NK-92 treated with Interleukin-12 subunit alpha and Interleukin-12 subunit beta, amount 100 ng/mL, for 24 hours (cell line): ENCODE results near the gene SP3.

ENCODE experiments used
- DNase-seq: peaks from one replicate; lab custom pipeline; 2025; lab: John Stamatoyannopoulos, UW

SP3 gene

GRCh38 chr2:173965372-173966025 is at the start of gene SP3:
Gene SP3, minus strand, starts transcription at chr2:173965373. Its CDS starts 202 bp downstream, at chr2:173965171.
- DNase-seq, result peak; percentile 94

- no peak for DNase-seq
Observed at GRCh38 chr2:174014699-174015070, 49.5 kb upstream of the SP3 start.

GRCh38 chr2:174014011-174014698 is 49.0 kb upstream of the SP3 start:
- DNase-seq, result no peak

GRCh38 chr2:174013315-174013751 is 48.2 kb upstream of the SP3 start:
- no peak for DNase-seq

DNA sequence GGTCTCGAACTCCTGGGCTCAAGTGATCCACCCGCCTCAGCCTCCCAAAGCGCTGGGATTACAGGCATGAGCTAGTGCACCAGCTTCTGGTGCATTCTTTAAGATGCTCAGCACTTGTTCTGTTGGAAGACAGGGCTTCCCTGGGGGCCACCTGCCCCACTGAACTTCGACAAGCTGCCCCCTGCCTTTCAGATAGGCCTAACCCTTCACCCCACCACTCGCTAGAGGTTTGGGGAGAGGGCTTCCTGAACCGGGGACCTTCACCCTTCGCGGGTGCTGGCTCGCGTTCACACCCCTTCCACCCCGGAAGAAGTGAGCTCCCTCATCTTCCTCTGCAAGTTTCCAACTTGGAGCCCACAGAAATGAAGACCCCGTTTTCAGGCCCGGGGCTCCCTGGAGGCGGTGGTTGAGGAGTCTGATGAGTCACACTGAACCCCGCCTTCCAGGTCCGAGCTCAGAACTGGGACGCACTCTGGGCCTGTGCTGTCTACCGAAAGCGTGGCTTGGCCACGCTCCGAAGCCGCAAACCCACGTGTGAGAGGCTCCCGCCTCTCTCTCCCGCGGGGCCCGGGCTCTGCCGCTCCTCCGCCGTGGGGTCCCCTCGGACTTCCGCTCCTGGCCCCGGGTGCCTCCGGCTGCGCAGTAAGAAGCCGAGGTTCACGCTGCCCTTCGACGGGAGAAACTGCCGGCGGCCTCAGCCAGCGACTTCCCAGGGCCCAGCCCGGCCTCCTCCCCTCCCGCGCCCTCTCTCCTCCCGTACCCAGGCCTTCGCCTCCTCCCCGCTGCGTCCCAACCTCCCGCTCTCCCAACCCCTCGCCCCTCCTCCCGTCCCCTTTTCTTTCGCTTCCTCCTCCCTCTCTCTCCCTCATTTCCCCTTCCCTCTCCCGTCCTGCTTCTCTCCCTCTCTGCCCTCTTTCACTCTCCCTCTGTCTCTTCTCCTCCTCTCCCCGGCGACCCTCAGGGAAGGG is 47.5 kb upstream of the SP3 start:
- DNase-seq, result no peak

GRCh38 chr2:174011796-174012195 is 46.6 kb upstream of the SP3 start:
- no peak for DNase-seq

DNA sequence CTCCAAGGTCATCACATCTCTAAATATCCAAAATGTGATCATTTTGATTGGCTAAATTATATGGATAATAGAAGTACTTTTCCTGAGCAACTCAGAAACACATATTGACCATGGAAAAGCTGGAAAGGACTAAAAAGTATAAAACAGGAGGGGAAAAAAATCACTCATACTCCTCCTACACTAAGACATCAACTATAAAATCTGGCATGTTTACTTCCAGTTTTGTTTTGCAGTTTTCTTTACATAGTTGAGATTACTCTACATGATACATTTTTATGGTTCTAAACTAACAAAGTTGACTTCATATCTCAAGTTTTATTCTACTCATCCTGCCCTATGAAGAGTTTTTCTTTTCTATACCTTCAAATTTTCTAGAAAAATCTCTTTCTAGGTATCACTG is 46.0 kb upstream of the SP3 start:
- DNase-seq, result no peak

DNA sequence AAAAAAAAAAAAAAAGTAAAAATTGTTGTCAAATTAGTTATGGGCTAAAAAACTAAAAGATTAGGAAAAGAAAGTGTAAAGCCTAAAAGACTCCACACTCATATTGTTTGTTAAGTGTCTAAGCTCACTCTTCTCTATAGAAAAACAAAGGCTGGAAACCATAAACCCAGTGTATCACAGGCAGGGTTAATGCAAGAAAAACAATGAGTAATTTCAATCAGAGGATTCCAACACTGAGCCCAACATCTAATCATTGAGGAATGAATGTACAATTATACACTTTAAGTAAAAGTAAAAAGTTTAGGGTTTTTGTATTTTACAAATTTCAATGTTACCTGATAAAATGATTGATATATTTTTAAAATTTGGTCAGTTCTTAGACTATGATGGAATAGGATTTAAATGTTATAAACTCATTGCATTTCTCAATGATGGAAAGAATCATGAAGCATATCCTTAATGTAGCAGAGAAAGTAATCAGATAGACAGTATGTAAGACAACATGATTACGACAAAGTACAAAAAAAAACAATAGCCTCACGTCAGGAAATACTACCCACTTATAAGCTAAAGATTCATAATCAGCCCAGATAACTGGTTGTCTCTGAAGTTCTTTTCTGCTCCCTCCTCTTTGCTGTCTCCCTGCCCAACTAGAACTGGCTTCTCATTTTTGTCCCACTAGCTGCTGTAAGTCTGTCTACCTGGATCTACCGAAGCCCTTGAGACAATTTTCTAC is 44.5 kb upstream of the SP3 start:
- DNase-seq, result no peak

DNA sequence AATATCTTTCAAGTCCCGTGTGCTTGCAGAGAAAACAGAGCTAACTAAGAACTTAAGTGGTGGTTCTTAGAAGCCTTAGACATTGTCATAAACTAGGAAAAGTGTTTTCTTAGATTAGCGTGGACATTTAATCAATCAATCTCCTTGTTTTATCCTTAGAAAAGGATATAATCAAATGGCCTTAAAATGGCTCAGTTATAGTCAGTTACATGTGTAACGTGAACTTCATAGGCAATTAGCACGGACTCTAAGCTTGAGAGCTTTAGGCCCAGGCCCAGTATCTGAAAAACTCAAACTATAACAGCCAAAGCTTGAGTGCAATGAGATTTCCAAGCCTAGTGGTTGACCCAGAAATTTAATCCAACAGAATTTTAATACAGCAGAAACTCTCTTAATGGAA is 43.5 kb upstream of the SP3 start:
- no peak for DNase-seq

DNA sequence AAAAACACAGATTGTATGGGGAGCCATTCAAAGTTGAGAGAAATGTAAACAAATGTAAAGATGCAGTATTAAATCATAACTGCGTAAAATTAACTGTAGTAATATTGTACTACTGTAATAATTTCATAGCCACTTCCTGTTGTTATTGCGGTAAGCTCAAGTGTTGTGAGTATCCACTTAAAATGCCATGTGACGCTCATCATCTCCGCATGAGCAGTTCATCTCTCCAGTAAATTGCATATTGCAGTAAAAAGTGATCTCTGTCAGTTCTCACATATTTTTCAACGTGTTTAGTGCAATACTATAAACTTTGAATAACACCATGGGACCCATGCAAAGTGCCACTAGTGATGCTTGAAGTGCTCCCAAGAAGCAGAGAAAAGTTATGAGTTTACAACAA is 41.8 kb upstream of the SP3 start:
- no peak for DNase-seq

DNA sequence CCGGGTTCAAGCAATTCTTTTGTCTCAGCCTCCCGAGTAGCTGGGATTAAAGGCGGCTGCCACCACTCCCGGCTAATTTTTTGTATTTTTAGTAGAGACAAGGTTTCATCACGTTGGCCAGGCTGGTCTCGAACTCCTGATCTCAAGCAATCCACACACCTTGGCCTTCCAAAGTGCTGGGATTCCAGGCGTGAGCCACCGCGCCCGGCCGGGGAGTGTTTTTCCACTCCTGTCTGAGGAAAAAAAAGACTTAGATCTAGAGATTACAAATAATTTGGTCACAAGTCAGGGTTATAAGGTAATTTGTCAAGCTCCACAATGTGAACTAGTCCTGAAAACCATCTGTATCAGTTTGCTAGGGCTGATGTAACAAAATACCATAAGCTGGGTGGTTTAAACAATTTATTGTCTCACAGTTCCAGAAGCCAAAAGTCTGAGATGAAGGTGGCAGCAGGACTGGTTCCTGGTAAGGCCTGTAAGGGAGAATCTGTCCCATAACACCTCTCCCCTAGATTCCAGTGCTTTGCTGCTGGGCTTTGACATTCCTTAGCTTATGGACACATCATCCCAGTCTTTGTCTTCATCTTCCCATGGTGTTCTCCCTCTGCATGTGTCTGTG is 40.7 kb upstream of the SP3 start:
- DNase-seq, result no peak

DNA sequence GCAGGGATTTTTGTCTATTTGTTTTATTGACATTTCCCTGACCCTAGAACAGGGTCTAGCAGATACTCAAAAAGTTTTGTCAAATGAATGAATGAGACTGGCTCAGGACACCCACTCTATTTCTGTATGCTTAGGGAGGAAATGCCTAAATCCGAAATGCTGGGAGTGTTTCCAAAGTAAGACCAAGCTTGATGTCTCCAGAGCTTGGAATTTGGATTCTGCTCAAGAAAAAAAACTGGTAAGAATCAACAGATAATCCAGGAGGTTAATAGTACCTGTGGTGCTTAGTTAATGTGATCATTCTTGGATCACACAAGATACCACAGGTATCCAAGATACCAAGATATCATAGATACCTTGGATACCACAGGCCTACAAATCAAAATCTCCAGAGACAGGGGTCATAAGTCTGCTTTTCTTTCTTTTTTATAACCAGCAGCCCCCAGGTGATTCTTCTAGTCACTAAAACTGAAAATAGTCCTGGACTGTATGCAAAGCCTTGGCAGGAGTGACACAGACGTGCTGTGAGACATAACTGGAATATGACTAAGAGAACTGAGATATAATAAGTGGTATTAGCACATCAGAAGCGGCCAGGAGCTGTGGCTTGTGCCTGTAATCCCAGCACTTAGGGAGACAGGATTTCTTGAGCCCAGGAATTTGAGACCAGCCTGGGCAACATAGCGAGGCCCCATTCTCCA is 39.9 kb upstream of the SP3 start:
- DNase-seq, result no peak

- no peak for DNase-seq
Observed at GRCh38 chr2:174003720-174004695, 38.8 kb upstream of the SP3 start.

DNA sequence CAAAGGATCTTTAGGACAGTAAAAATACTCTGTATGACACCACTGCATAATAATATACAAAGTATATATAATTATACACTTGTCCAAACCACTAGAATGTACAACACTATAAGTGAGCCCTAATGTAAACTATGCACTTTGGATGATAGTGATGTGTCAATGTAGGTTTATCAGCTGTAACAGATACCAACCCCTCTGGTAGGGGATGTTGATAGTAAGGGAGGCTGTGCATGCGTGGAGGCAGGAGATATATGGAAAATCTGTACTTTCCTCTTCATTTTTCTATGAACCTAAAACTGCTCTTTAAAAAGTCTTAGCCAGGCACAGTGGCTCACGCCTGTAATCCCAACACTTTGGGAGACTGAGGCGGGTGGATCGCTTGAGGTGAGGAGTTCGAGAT is 37.5 kb upstream of the SP3 start:
- no peak for DNase-seq

DNA sequence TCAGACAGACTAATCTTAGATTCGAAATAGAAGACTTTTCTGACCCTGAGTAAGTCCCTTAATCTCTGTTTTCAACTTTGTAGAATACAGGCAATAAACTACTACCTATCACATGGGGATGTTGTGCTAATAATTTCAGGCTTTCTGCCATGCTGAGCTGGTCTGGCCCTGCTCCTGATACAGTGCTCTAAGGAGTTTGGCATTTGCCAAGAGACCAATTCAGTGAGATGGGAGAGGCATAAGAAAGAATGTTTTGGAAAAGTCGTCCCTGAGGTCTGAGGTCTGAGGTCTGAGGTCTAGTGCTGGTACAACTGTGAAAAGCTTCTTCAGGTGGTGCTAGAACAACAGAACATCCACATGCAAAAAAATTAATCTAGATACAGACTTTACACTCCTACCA is 35.9 kb upstream of the SP3 start:
- DNase-seq, result no peak

- DNase-seq, result no peak
Observed at GRCh38 chr2:173999724-174000123, 34.6 kb upstream of the SP3 start.

DNA sequence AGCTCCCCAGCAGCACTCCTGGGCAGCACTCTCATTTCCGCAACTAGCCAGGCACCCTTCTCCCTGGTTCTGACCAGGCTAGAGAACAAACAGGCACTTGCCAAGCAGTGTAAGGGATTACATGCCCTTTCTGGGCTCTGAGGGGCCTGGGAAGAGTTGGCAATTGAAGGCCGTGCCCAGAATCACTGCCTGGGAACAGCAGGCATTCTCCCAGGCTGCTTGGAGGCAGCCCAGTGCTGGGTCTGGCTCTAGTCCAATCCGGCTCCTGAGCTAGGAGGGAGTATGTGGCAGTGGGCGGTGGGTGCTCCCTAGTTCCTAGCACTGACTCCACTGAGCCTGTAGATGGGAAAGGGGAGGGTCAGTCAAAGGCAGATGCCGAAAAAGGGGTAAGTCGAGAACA is 34.1 kb upstream of the SP3 start:
- no peak for DNase-seq

- no peak for DNase-seq
Observed at GRCh38 chr2:173998386-173998785, 33.2 kb upstream of the SP3 start.

GRCh38 chr2:173997753-173998152 is 32.6 kb upstream of the SP3 start:
- no peak for DNase-seq

DNA sequence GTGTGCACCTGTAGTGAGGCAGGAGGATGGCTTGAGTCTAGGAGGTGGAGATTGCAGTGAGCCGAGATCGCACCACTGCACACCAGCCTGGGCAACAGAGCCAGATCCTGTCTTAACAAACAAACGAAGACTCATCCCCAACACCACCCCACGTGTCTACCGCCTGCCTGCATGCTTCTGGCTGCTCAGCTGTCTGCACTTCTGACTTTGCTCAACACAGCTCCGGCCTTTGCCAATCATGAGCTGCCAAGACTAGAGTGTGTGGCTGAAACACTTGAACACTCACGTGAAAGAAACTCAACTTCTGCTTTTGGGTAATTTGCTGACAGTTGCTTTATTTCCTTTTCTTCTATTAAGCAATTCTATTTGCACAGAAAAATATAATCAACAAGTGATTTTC is 32.1 kb upstream of the SP3 start:
- no peak for DNase-seq
